ENCODE data around the gene ARL16.
A peak's percentile ranks its signal among the peaks of the same experiment; 100 is the strongest.

- TF ChIP-seq POLR2AphosphoS5 (IDR thresholded peaks at IDR 0.05; ENCODE audit: insufficient read depth in 1 of 2, low read depth in 1 of 2) = peak; percentile 91 to 98
- TF ChIP-seq, protein P1, sequence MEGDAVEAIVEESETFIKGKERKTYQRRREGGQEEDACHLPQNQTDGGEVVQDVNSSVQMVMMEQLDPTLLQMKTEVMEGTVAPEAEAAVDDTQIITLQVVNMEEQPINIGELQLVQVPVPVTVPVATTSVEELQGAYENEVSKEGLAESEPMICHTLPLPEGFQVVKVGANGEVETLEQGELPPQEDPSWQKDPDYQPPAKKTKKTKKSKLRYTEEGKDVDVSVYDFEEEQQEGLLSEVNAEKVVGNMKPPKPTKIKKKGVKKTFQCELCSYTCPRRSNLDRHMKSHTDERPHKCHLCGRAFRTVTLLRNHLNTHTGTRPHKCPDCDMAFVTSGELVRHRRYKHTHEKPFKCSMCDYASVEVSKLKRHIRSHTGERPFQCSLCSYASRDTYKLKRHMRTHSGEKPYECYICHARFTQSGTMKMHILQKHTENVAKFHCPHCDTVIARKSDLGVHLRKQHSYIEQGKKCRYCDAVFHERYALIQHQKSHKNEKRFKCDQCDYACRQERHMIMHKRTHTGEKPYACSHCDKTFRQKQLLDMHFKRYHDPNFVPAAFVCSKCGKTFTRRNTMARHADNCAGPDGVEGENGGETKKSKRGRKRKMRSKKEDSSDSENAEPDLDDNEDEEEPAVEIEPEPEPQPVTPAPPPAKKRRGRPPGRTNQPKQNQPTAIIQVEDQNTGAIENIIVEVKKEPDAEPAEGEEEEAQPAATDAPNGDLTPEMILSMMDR (IDR thresholded peaks at IDR 0.05) = no peak
Measured at GRCh38 chr17:81683584-81684441, at the start of gene ARL16, which contains the start of gene HGS.
